H1 (cell line): ENCODE data around the gene MKX. TPM values are rescaled to one million over a fixed set of nuclear protein-coding genes. Genes with fewer than 3 reads are reported as not detected.

Source experiments
- CTCF ChIA-PET: fragments of 300-600 bp; sonication (Branson Sonifier 250); formaldehyde crosslinking; loops from one replicate; lab custom pipeline; 2021; ENCODE audit not compliant: partially characterized antibody; lab: Charles Lee
- POLR2A ChIA-PET: fragments of 300-600 bp; sonication (Branson Sonifier 250); formaldehyde crosslinking; loops from one replicate; lab custom pipeline; 2021; ENCODE audit warnings: inconsistent platforms; ENCODE audit not compliant: partially characterized antibody; lab: Charles Lee
- DNase-seq, 2 experiments: peaks; one replicate each; pipeline versions ENCODE4 v3.0.0 to v3.0.0-alpha.2; 2010 to 2022; ENCODE audit warnings: low spot score in 2 of 2, low read depth in 1 of 2, mixed read lengths in 1 of 2
- FAIRE-seq: peaks from 2 replicates; lab custom pipeline; 2011; peaks lifted over from hg19 to GRCh38; lab: Jason Lieb, UNC
- H2AFZ ChIP-seq: 2 replicates; pipeline ENCODE4 v1.8.1; 2012; ENCODE audit warnings: low read length, inconsistent platforms
- H2AK5ac ChIP-seq: 2 replicates; pipeline ENCODE4 v1.6.1; 2013; ENCODE audit warnings: low read depth, low read length
- H2BK120ac ChIP-seq: replicated peaks from 2 replicates; pipeline ENCODE3; 2013; ENCODE audit warnings: low read depth, low read length, inconsistent platforms
- H2BK12ac ChIP-seq: 2 replicates; pipeline ENCODE4 v1.6.1; 2013; ENCODE audit warnings: low read depth, low read length
- H2BK15ac ChIP-seq: 2 replicates; pipeline ENCODE4 v1.6.1; 2013; ENCODE audit warnings: low read length
- H2BK20ac ChIP-seq: 2 replicates; pipeline ENCODE4 v1.6.1; 2013; ENCODE audit warnings: low read length
- H2BK5ac ChIP-seq: 2 replicates; pipeline ENCODE4 v1.6.1; 2013; ENCODE audit warnings: low read depth, low read length
- H3K14ac ChIP-seq: 2 replicates; pipeline ENCODE4 v1.6.1; 2013; ENCODE audit warnings: inconsistent platforms; ENCODE audit not compliant: insufficient read length
- H3K18ac ChIP-seq: 2 replicates; pipeline ENCODE4 v1.6.1; 2013; ENCODE audit warnings: low read length; ENCODE audit errors: extremely low read depth
- H3K23ac ChIP-seq: 2 replicates; pipeline ENCODE4 v1.6.1; 2013; ENCODE audit warnings: inconsistent platforms; ENCODE audit not compliant: insufficient read length
- H3K23me2 ChIP-seq: 2 replicates; pipeline ENCODE4 v1.6.1; 2013; ENCODE audit warnings: low read depth, low read length
- H3K27ac ChIP-seq: 2 replicates; pipeline ENCODE4 v1.6.1; 2011; ENCODE audit warnings: low read depth, low read length, inconsistent platforms
- H3K27me3 ChIP-seq, 4 experiments: replicated peaks in 1 of 4; 1 replicate in 1 of 4; 2 replicates in 3 of 4; pipeline versions ENCODE4 v1.6.1 to v1.8.1; 2011 to 2013; ENCODE audit warnings: low read length in 3 of 4, mild to moderate bottlenecking in 3 of 4, inconsistent platforms in 2 of 4, mixed read lengths in 2 of 4, moderate library complexity in 1 of 4; ENCODE audit not compliant: control insufficient read depth in 3 of 4, insufficient read depth in 3 of 4; ENCODE audit errors: extremely low read depth in 1 of 4
- H3K36me3 ChIP-seq, 4 experiments: 2 replicates each; pipeline versions ENCODE4 v1.6.1 to v1.8.1; 2011 to 2013; ENCODE audit warnings: mild to moderate bottlenecking in 4 of 4, low read length in 3 of 4, moderate library complexity in 2 of 4, control low read depth in 1 of 4, inconsistent platforms in 1 of 4; ENCODE audit not compliant: insufficient read depth in 4 of 4, control insufficient read depth in 2 of 4
- H3K4ac ChIP-seq: replicated peaks from 2 replicates; pipeline ENCODE3; 2013; ENCODE audit warnings: low read length, low read depth, mixed read lengths, inconsistent platforms; ENCODE audit not compliant: insufficient read length
- H3K4me1 ChIP-seq, 4 experiments: replicated peaks in 1 of 4; 1 replicate in 1 of 4; 2 replicates in 3 of 4; pipeline versions ENCODE4 v1.6.1 to v1.8.1; 2011 to 2013; ENCODE audit warnings: low read length in 3 of 4, inconsistent platforms in 2 of 4, mixed read lengths in 1 of 4; ENCODE audit not compliant: insufficient read depth in 4 of 4, control insufficient read depth in 3 of 4
- H3K4me2 ChIP-seq, 2 experiments: 2 replicates each; pipeline versions ENCODE4 v1.6.1 to v1.8.1; 2011 to 2013; ENCODE audit warnings: low read depth in 2 of 2, low read length in 2 of 2, control low read depth in 1 of 2, inconsistent platforms in 1 of 2, mild to moderate bottlenecking in 1 of 2; ENCODE audit not compliant: insufficient read depth in 1 of 2
- H3K4me3 ChIP-seq, 4 experiments: fragments of 200-600, 300-600 bp in 1 of 4; sonication (generic), shearing (Covaris generic), sonication (Bioruptor Twin) in 1 of 4; 2 replicates each; pipeline versions ENCODE4 v1.5.1 to v1.8.1; 2011 to 2016; ENCODE audit warnings: low read length in 4 of 4, low read depth in 3 of 4, control low read depth in 2 of 4, inconsistent platforms in 2 of 4, mild to moderate bottlenecking in 2 of 4, mixed read lengths in 1 of 4, moderate library complexity in 1 of 4; ENCODE audit not compliant: insufficient read depth in 2 of 4; ENCODE audit errors: extremely low read depth in 1 of 4
- H3K56ac ChIP-seq: replicated peaks from 2 replicates; pipeline ENCODE3; 2013; ENCODE audit warnings: low read depth, mild to moderate bottlenecking, mixed read lengths, low read length, inconsistent platforms; ENCODE audit not compliant: insufficient read length
- H3K79me1 ChIP-seq: 2 replicates; pipeline ENCODE4 v1.6.1; 2013; ENCODE audit warnings: low read depth, low read length, control low read depth
- H3K79me2 ChIP-seq, 2 experiments: 2 replicates each; pipeline versions ENCODE4 v1.6.1 to v1.8.1; 2012 to 2013; ENCODE audit warnings: low read length in 2 of 2, mild to moderate bottlenecking in 2 of 2, inconsistent platforms in 1 of 2; ENCODE audit not compliant: insufficient read depth in 2 of 2, control insufficient read depth in 1 of 2
- H3K9ac ChIP-seq, 4 experiments: replicated peaks in 1 of 4; 1 replicate in 1 of 4; 2 replicates in 3 of 4; pipeline versions ENCODE4 v1.6.1 to v1.8.1; 2011 to 2013; ENCODE audit warnings: low read depth in 3 of 4, low read length in 3 of 4, control low read depth in 2 of 4, mild to moderate bottlenecking in 2 of 4, moderate library complexity in 2 of 4, inconsistent platforms in 1 of 4; ENCODE audit errors: extremely low read depth in 1 of 4
- H3K9me3 ChIP-seq, 2 experiments: 2 replicates each; pipeline versions ENCODE4 v1.6.1 to v1.8.1; 2012 to 2013; ENCODE audit warnings: mild to moderate bottlenecking in 2 of 2, moderate library complexity in 2 of 2, control low read depth in 1 of 2, inconsistent platforms in 1 of 2, low read depth in 1 of 2, low read length in 1 of 2, mixed read lengths in 1 of 2; ENCODE audit not compliant: insufficient read depth in 2 of 2
- H4K20me1 ChIP-seq, 2 experiments: replicated peaks in 1 of 2; 2 replicates each; pipeline versions ENCODE3 to v1.8.1; 2011 to 2013; ENCODE audit warnings: inconsistent platforms in 2 of 2, low read length in 2 of 2, mild to moderate bottlenecking in 1 of 2; ENCODE audit not compliant: insufficient read depth in 2 of 2, control insufficient read depth in 1 of 2
- H4K5ac ChIP-seq: 2 replicates; pipeline ENCODE4 v1.6.1; 2013; ENCODE audit warnings: low read length, low read depth, mixed read lengths, inconsistent platforms; ENCODE audit not compliant: insufficient read length
- H4K8ac ChIP-seq: 2 replicates; pipeline ENCODE4 v1.8.0; 2013; ENCODE audit warnings: mild to moderate bottlenecking, moderate library complexity, low read length, inconsistent platforms; ENCODE audit not compliant: insufficient read depth; ENCODE audit errors: extremely low read depth
- H4K91ac ChIP-seq: replicated peaks from 2 replicates; pipeline ENCODE3; 2013; ENCODE audit warnings: low read length, mixed read lengths, inconsistent platforms; ENCODE audit not compliant: insufficient read length
- CEBPB ChIP-seq: IDR thresholded peaks from 2 replicates; pipeline ENCODE4 v1.6.1; 2012; ENCODE audit warnings: low read depth, low read length
- CHD1 ChIP-seq: IDR thresholded peaks from 2 replicates; pipeline ENCODE4 v1.6.1; 2012; ENCODE audit warnings: low read depth, low read length, improper control_type of control experiment
- CHD2 ChIP-seq: IDR thresholded peaks from 2 replicates; pipeline ENCODE4 v1.6.1; 2012; ENCODE audit warnings: low read length, improper control_type of control experiment
- GABPA ChIP-seq: IDR thresholded peaks from 2 replicates; pipeline ENCODE4 v1.6.1; 2011; ENCODE audit warnings: mild to moderate bottlenecking, low read length, moderate library complexity, borderline replicate concordance; ENCODE audit not compliant: insufficient read depth
- JUND ChIP-seq: IDR thresholded peaks from 2 replicates; pipeline ENCODE4 v1.6.1; 2011; ENCODE audit warnings: mild to moderate bottlenecking, improper control_type of control experiment, low read length
- KDM1A ChIP-seq: fragments of 200-600, 300-600 bp; sonication (generic); IDR thresholded peaks from 2 replicates; pipeline ENCODE4 v1.7.1; 2016; ENCODE audit warnings: mild to moderate bottlenecking, low read length, borderline replicate concordance
- KDM4A ChIP-seq: IDR thresholded peaks from one replicate; pipeline ENCODE4 v1.7.1; 2012; ENCODE audit warnings: low read depth, mild to moderate bottlenecking, moderate library complexity, low read length, inconsistent platforms; ENCODE audit not compliant: severe bottlenecking
- KDM5A ChIP-seq: fragments of 200-600 bp; IDR thresholded peaks from 2 replicates; pipeline ENCODE4 v1.7.1; 2012; ENCODE audit warnings: mild to moderate bottlenecking, low read length, inconsistent platforms, mixed read lengths
- RAD21 ChIP-seq, 2 experiments: IDR thresholded peaks in 1 of 2; conservative IDR thresholded peaks in 1 of 2; 2 replicates each; pipeline ENCODE4 v1.6.1; 2011; ENCODE audit warnings: low read depth in 2 of 2, low read length in 2 of 2, improper control_type of control experiment in 1 of 2, inconsistent platforms in 1 of 2, mild to moderate bottlenecking in 1 of 2, moderate library complexity in 1 of 2
- SIN3A ChIP-seq, 2 experiments: IDR thresholded peaks in 1 of 2; conservative IDR thresholded peaks in 1 of 2; 2 replicates each; pipeline ENCODE4 v1.6.1; 2011 to 2012; ENCODE audit warnings: low read length in 2 of 2, improper control_type of control experiment in 1 of 2, low read depth in 1 of 2, mild to moderate bottlenecking in 1 of 2
- SP4 ChIP-seq: IDR thresholded peaks from 2 replicates; pipeline ENCODE4 v1.6.1; 2012; ENCODE audit warnings: low read length, inconsistent platforms
- SRF ChIP-seq: IDR thresholded peaks from 2 replicates; pipeline ENCODE4 v1.6.1; 2011; ENCODE audit warnings: mild to moderate bottlenecking, low read depth, low read length, moderate library complexity
- SUZ12 ChIP-seq: fragments of 200-600 bp; sonication (generic); IDR thresholded peaks from 2 replicates; pipeline ENCODE4 v1.6.1; 2012; ENCODE audit warnings: mild to moderate bottlenecking, inconsistent platforms, low read length, moderate library complexity, mixed read lengths
- TAF7 ChIP-seq: optimal IDR thresholded peaks from 2 replicates; pipeline ENCODE3; 2011; ENCODE audit warnings: low read depth, mild to moderate bottlenecking, inconsistent platforms, low read length, moderate library complexity, borderline replicate concordance
- TCF12 ChIP-seq: IDR thresholded peaks from 2 replicates; pipeline ENCODE4 v1.6.1; 2011; ENCODE audit warnings: low read depth, mild to moderate bottlenecking, low read length
- polyA plus RNA-seq, 7 experiments: library from polyadenylated mRNA; depleted of rRNA in 3 of 7; stranded (reverse) in 5 of 7; unstranded in 2 of 7; fragments of >200 nt in 5 of 7; fragments of 200-250 nt in 2 of 7; gene quantifications; 1 replicate in 5 of 7; 2 replicates in 1 of 7; 4 replicates in 1 of 7; pipeline versions ENCODE4 v1.2.1 to v1.2.3, GENCODE V29; 2011 to 2013; ENCODE audit warnings: missing spikeins in 2 of 7, mixed read lengths in 2 of 7
- total RNA-seq: library from RNA; stranded (reverse); fragmentation: NEBNext Ultra II Directional; extraction: Animal tissue kit (Norgen Biotek cat#: 25700); gene quantifications from 2 replicates; pipeline ENCODE4 v1.2.1, GENCODE V29; 2021

MKX gene
- total and polyA plus RNA-seq, 2 of the 8 experiments (the other 6 are each of a cell fraction or from before 2014, with no cell fraction given): 0.21 to 1.3 TPM

DNA sequence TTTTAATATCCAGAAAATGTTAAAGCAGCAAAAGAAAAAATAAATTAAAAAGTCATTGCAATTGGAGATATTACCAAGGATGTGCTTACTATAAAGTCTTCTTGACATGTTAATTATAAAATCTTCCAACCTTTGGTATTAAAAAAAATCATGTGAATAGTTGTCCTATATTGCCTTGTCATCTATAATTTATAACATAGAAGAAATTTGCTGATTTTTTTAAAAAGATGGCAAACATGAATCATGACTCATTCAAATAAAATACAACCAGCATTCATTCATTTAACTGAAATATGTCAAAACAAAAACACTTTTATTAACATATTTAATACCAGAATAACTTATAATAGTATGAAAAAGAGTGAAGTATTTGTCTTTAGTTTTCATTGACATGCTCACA lies 72.6 kb downstream of the MKX start:
- Histone ChIP-seq H3K79me2 (no peaks in the 10 kb centered on the region), H3K27me3 (no peaks in the 10 kb centered on the region), H3K36me3 (no peaks in the 10 kb centered on the region), H3K56ac (no peak overlapping the region), H3K4me2 (no peak overlapping the region), H4K91ac (no peak overlapping the region), H3K4me3 (no peak overlapping the region), H2BK12ac (no peak overlapping the region), H3K27ac (no peak overlapping the region), H2BK5ac (no peak overlapping the region), H3K23me2 (no peaks in the 10 kb centered on the region), H2AK5ac (no peak overlapping the region), H3K9ac (no peak overlapping the region), H3K79me1 (no peaks in the 10 kb centered on the region), H4K20me1 (no peaks in the 10 kb centered on the region), H3K4me1 (no peaks in the 10 kb centered on the region), H2BK15ac (no peak overlapping the region), H3K18ac (no peak overlapping the region), H4K8ac (no peak overlapping the region), H4K5ac (no peak overlapping the region), H3K14ac (no peak overlapping the region), H2BK120ac (no peak overlapping the region), H3K4ac (no peak overlapping the region), H2AFZ (no peak overlapping the region), H2BK20ac (no peak overlapping the region), H3K9me3 (no peaks in the 10 kb centered on the region), H3K23ac (no peak overlapping the region)
- ChIA-PET POLR2A (no interaction called here), CTCF (no interaction called here)
- TF ChIP-seq SIN3A (conservative IDR thresholded peaks at IDR 0.05 in 1 of 2, IDR thresholded peaks at IDR 0.05 in 1 of 2; ENCODE audit: low read depth in 1 of 2, low read length in 2 of 2) (no peak), TCF12 (no peak), RAD21 (IDR thresholded peaks at IDR 0.05 in 1 of 2, conservative IDR thresholded peaks at IDR 0.05 in 1 of 2; ENCODE audit: low read depth in 2 of 2, low read length in 2 of 2) (no peak), CHD2 (no peak), KDM5A (no peak), SP4 (no peak), KDM4A (no peak), CHD1 (no peak), SUZ12 (no peak), SRF (no peak), CEBPB (no peak), JUND (no peak), TAF7 (no peak), GABPA (no peak), KDM1A (no peak)
- FAIRE-seq (no peak), DNase-seq (no peak)
